HepG2 (cell line): Measurements from ENCODE around the gene ADCY5. TPM values are rescaled to one million over a fixed set of nuclear protein-coding genes. Genes with fewer than 3 reads are reported as not detected.

Experiments
- ATAC-seq: fragments of 200-7000 bp; cut with Tn5 transposase; 3 replicates; pipeline ENCODE4 v1.9.1; 2020; ENCODE audit warnings: mild to moderate bottlenecking, moderate library complexity
- BruUV-seq: library from RNA; stranded (reverse); fragments of 400-500 nt; replicated peaks from 2 replicates; lab custom pipeline; 2021; lab: Mats Ljungman, UMichigan
- CTCF ChIA-PET: fragments of 300-600 bp; formaldehyde crosslinking; extraction: SDS; loops from one replicate; lab custom pipeline; 2021; ENCODE audit warnings: low total read pairs, inconsistent platforms, low intra/inter-chr PET ratio; lab: Yijun Ruan, JAX
- POLR2A ChIA-PET: fragments of 350-600 bp; sonication (Branson Sonifier 250); formaldehyde crosslinking; loops from one replicate; lab custom pipeline; 2020; ENCODE audit warnings: antibody characterized with exemption, inconsistent platforms; lab: Yijun Ruan, JAX
- DNase-seq: peaks from one replicate; pipeline ENCODE4 v3.0.0-alpha.2; 2015; ENCODE audit warnings: low spot score
- FAIRE-seq: peaks from 3 replicates; lab custom pipeline; 2011; peaks lifted over from hg19 to GRCh38; lab: Jason Lieb, UNC
- H2AFZ ChIP-seq: one replicate; pipeline ENCODE4 v1.6.1; 2011; ENCODE audit warnings: low read length, inconsistent platforms
- H3K27ac ChIP-seq: fragments of 300-600 bp; 3 replicates; pipeline ENCODE4 v1.8.0; 2011; ENCODE audit warnings: mixed run types, mild to moderate bottlenecking, mixed read lengths, low read length, inconsistent platforms; ENCODE audit not compliant: insufficient read depth; ENCODE audit errors: extremely low read length
- H3K27me3 ChIP-seq, 2 experiments: fragments of 200-600 bp in 1 of 2; 2 replicates in 1 of 2; 3 replicates in 1 of 2; pipeline versions ENCODE4 v1.6.0 to v1.8.0; 2011; ENCODE audit warnings: low read length in 2 of 2, mild to moderate bottlenecking in 2 of 2, moderate library complexity in 2 of 2, inconsistent platforms in 1 of 2; ENCODE audit not compliant: insufficient read depth in 2 of 2, control insufficient read depth in 1 of 2
- H3K36me3 ChIP-seq, 2 experiments: fragments of 200-600 bp in 1 of 2; replicated peaks in 1 of 2; 2 replicates in 1 of 2; 3 replicates in 1 of 2; pipeline versions ENCODE4 v1.5.1 to v1.8.0; 2011; ENCODE audit warnings: low read length in 2 of 2, inconsistent platforms in 1 of 2; ENCODE audit not compliant: insufficient read depth in 2 of 2, control insufficient read depth in 1 of 2
- H3K4me1 ChIP-seq: 2 replicates; pipeline ENCODE4 v1.5.1; 2012; ENCODE audit warnings: low read length, inconsistent platforms; ENCODE audit not compliant: insufficient read depth
- H3K4me2 ChIP-seq: 2 replicates; pipeline ENCODE4 v1.6.0; 2011; ENCODE audit warnings: low read depth, low read length, inconsistent platforms
- H3K4me3 ChIP-seq, 3 experiments: fragments of 200-600 bp in 1 of 3; sonication (generic), shearing (Covaris generic) in 1 of 3; replicated peaks in 1 of 3; 2 replicates each; pipeline ENCODE4 v1.5.1; 2011 to 2016; ENCODE audit warnings: low read length in 3 of 3, inconsistent platforms in 2 of 3, low read depth in 2 of 3, mild to moderate bottlenecking in 2 of 3, control low read depth in 1 of 3, mixed read lengths in 1 of 3; ENCODE audit not compliant: insufficient read depth in 1 of 3
- H3K79me2 ChIP-seq: one replicate; pipeline ENCODE4 v1.6.1; 2011; ENCODE audit warnings: low read length, inconsistent platforms; ENCODE audit not compliant: insufficient read depth
- H3K9ac ChIP-seq: 2 replicates; pipeline ENCODE4 v1.6.0; 2011; ENCODE audit warnings: mild to moderate bottlenecking, low read depth, low read length, inconsistent platforms; ENCODE audit not compliant: insufficient read depth
- H3K9me3 ChIP-seq: 2 replicates; pipeline ENCODE4 v1.5.1; 2012; ENCODE audit warnings: mild to moderate bottlenecking, low read length
- H4K20me1 ChIP-seq: 2 replicates; pipeline ENCODE4 v1.6.0; 2011; ENCODE audit warnings: inconsistent platforms, mild to moderate bottlenecking, low read length, moderate library complexity; ENCODE audit not compliant: insufficient read depth
- CCDC6 ChIP-seq: sonication (generic); formaldehyde crosslinking; IDR thresholded peaks from 2 replicates; pipeline ENCODE4 v1.8.1; 2022; ENCODE audit warnings: mild to moderate bottlenecking, missing genetic modification reagents, moderate library complexity
- CTCF ChIP-seq: sonication (generic); formaldehyde crosslinking; IDR thresholded peaks from 2 replicates; pipeline ENCODE4 v1.5.0; 2020; ENCODE audit warnings: mild to moderate bottlenecking, missing genetic modification reagents, moderate library complexity
- DMTF1 ChIP-seq: sonication (generic); formaldehyde crosslinking; IDR thresholded peaks from 2 replicates; pipeline ENCODE4 v1.4.0; 2020; ENCODE audit warnings: mild to moderate bottlenecking, missing genetic modification reagents
- GABPA ChIP-seq, 2 experiments: IDR thresholded peaks; 2 replicates each; pipeline ENCODE4 v1.6.1; 2011 to 2016; ENCODE audit warnings: low read depth in 2 of 2, low read length in 1 of 2, missing biosample characterization in 1 of 2, missing genetic modification characterization in 1 of 2
- SP140L ChIP-seq: sonication (generic); formaldehyde crosslinking; IDR thresholded peaks from 2 replicates; pipeline ENCODE4 v1.4.0; 2020; ENCODE audit warnings: missing genetic modification reagents, borderline replicate concordance
- ZBTB4 ChIP-seq: sonication (generic); formaldehyde crosslinking; IDR thresholded peaks from 2 replicates; pipeline ENCODE4 v1.4.0; 2020; ENCODE audit warnings: missing genetic modification reagents, mild to moderate bottlenecking, borderline replicate concordance
- ZNF362 ChIP-seq: sonication (generic); formaldehyde crosslinking; IDR thresholded peaks from 2 replicates; pipeline ENCODE4 v1.4.0; 2020; ENCODE audit warnings: missing genetic modification reagents, mild to moderate bottlenecking, borderline replicate concordance
- ZNF567 ChIP-seq: sonication (generic); formaldehyde crosslinking; IDR thresholded peaks from 2 replicates; pipeline ENCODE4 v1.8.1; 2023; ENCODE audit warnings: mild to moderate bottlenecking, missing genetic modification reagents, borderline replicate concordance
- ZNF687 ChIP-seq: sonication (generic); formaldehyde crosslinking; IDR thresholded peaks from 2 replicates; pipeline ENCODE4 v1.5.1; 2020; ENCODE audit warnings: mild to moderate bottlenecking, missing genetic modification reagents, moderate library complexity
- whole genome bisulfite sequencing: methylation state at CpG from one replicate; pipeline ENCODE4 v1.1.6; 2017; ENCODE audit warnings: low lambda C conversion rate; 5-methylcytosine and 5-hydroxymethylcytosine counted together
- in situ Hi-C: cut with HindIII; loops from 2 replicates; pipeline ENCODE4 v1.10.0; 2017; ENCODE audit warnings: low pct_unique_long_range_greater_than_20kb; ENCODE audit not compliant: extremely low pct_ligation_motif_present
- intact Hi-C: fragments of 100-400 bp; cut with micrococcal nuclease; formaldehyde crosslinking; loops from one replicate; pipeline ENCODE4 v1.10.0; 2022; ENCODE audit not compliant: unreplicated experiment
- polyA plus RNA-seq, 8 experiments: library from polyadenylated mRNA; depleted of rRNA in 3 of 8; stranded (reverse) in 7 of 8; unstranded in 1 of 8; fragments of >200 nt; fragmentation: Illumina TruSeq in 4 of 8; extraction: Trizol in 4 of 8; gene quantifications; 2 replicates each; pipeline versions ENCODE4 v1.2.1 to v1.2.3, GENCODE V29; 2011 to 2016; ENCODE audit warnings: low read depth in 4 of 8, missing spikeins in 1 of 8, mixed read lengths in 1 of 8; ENCODE audit not compliant: insufficient read depth in 1 of 8
- total RNA-seq, 5 experiments: library from RNA; depleted of rRNA; stranded (reverse); fragments of >200 nt; fragmentation: Illumina TruSeq; extraction: Trizol; gene quantifications; 2 replicates each; pipeline ENCODE4 v1.2.3, GENCODE V29; 2016; ENCODE audit warnings: low read depth in 1 of 5

Gene ADCY5
- total and polyA plus RNA-seq, 2 of the 13 experiments (the other 11 are each of a cell fraction or from before 2014, with no cell fraction given): not detected

GRCh38 chr3:123394391-123395020 lies 54.4 kb downstream of the ADCY5 start:
- H3K9me3 ChIP-seq: no peaks in the 10 kb centered on the region
- no peak overlapping the region for H2AFZ ChIP-seq
- H3K9ac ChIP-seq: no peak overlapping the region
- no TSS peak for BruUV-seq
- no peaks in the 10 kb centered on the region for H3K79me2 ChIP-seq
- no peak overlapping the region for H3K4me3 ChIP-seq
- WGBS: 3% methylated on average over 5 of the region's 5 CpGs
- in situ Hi-C loops (no loop called here), intact Hi-C loops (no loop called here)
- H3K27ac ChIP-seq: no peak overlapping the region
- H4K20me1 ChIP-seq: no peaks in the 10 kb centered on the region
- FAIRE-seq (no peak), ATAC-seq (no peak), DNase-seq (no peak)
- H3K4me1 ChIP-seq: no peaks in the 10 kb centered on the region
- ChIA-PET POLR2A (no interaction called here), CTCF (no interaction called here)
- H3K27me3 ChIP-seq: peaks cover 0 to 25% of the 10 kb centered on the region in 2 experiments; a peak in 3 of 5 replicates
- H3K36me3 ChIP-seq: no peaks in the 10 kb centered on the region
- H3K4me2 ChIP-seq: no peak overlapping the region
- no peak for TF ChIP-seq GABPA (IDR thresholded peaks at IDR 0.05; ENCODE audit: low read depth, low read length)
- TF ChIP-seq GABPA (CRISPR knock-in tag; IDR thresholded peaks at IDR 0.05; ENCODE audit: low read depth): no peak
- TF ChIP-seq SP140L (CRISPR knock-in tag): no peak
- no peak for TF ChIP-seq CTCF (CRISPR knock-in tag)
- TF ChIP-seq DMTF1 (CRISPR knock-in tag): no peak
- no peak for TF ChIP-seq ZBTB4 (CRISPR knock-in tag)
- no peak for TF ChIP-seq ZNF362 (CRISPR knock-in tag)
- TF ChIP-seq CCDC6: no peak
- no peak for TF ChIP-seq ZNF567 (CRISPR knock-in tag)
- no peak for TF ChIP-seq ZNF687 (CRISPR knock-in tag)
